Measurements from ENCODE around the gene AOAH. TPM values are rescaled to one million over a fixed set of nuclear protein-coding genes. Genes with fewer than 3 reads are reported as not detected.

Gene AOAH
- total and polyA plus RNA-seq, 2 of the 13 experiments (the other 11 are each of a cell fraction or from before 2014, with no cell fraction given) = not detected

- H3K4me2 ChIP-seq (ENCODE audit: low read depth, low read length) = no peak overlapping the region
- no peak overlapping the region for H3K27ac ChIP-seq (ENCODE audit: extremely low read length, insufficient read depth, low read length)
- in situ Hi-C loops (cut with HindIII; ENCODE audit: extremely low pct_ligation_motif_present, low pct_unique_long_range_greater_than_20kb) (no loop called here), intact Hi-C loops (cut with micrococcal nuclease; ENCODE audit: unreplicated experiment) (no loop called here)
- ChIA-PET POLR2A (no interaction called here), CTCF (ENCODE audit: low intra/inter-chr PET ratio, low total read pairs) (no interaction called here)
- H2AFZ ChIP-seq (ENCODE audit: low read length) = no peak overlapping the region
- ATAC-seq (no peak), DNase-seq (ENCODE audit: low spot score) (no peak), FAIRE-seq (no peak)
- no peaks in the 10 kb centered on the region for H4K20me1 ChIP-seq (ENCODE audit: insufficient read depth, low read length)
- no peak overlapping the region for H3K4me3 ChIP-seq (replicated peaks in 1 of 3; ENCODE audit: insufficient read depth in 1 of 3, low read depth in 2 of 3, low read length in 3 of 3)
- H3K9me3 ChIP-seq (ENCODE audit: low read length) = no peaks in the 10 kb centered on the region
- H3K79me2 ChIP-seq (ENCODE audit: insufficient read depth, low read length) = no peaks in the 10 kb centered on the region
- BruUV-seq (replicated peaks) = no TSS peak
- H3K27me3 ChIP-seq (ENCODE audit: control insufficient read depth in 1 of 2, insufficient read depth in 2 of 2, low read length in 2 of 2) = peaks cover 0 to 6% of the 10 kb centered on the region in 2 experiments; a peak in 1 of 5 replicates
- WGBS (ENCODE audit: low lambda C conversion rate) = 41% methylated on average over 9 of the region's 10 CpGs
- H3K9ac ChIP-seq (ENCODE audit: insufficient read depth, low read depth, low read length) = no peak overlapping the region
- H3K4me1 ChIP-seq (ENCODE audit: insufficient read depth, low read length) = no peaks in the 10 kb centered on the region
- no peaks in the 10 kb centered on the region for H3K36me3 ChIP-seq (replicated peaks in 1 of 2; ENCODE audit: control insufficient read depth in 1 of 2, insufficient read depth in 2 of 2, low read length in 2 of 2)
- TF ChIP-seq ZNF317 (CRISPR knock-in tag; IDR thresholded peaks at IDR 0.05) (no peak), FOXP1 (IDR thresholded peaks at IDR 0.05) (no peak), FOXP1 (CRISPR knock-in tag; IDR thresholded peaks at IDR 0.05) (no peak), HNRNPLL (IDR thresholded peaks at IDR 0.05; ENCODE audit: low read depth, low read length, poor library complexity, severe bottlenecking) (no peak), ZNF503 (CRISPR knock-in tag; IDR thresholded peaks at IDR 0.05) (no peak), SNRNP70 (IDR thresholded peaks at IDR 0.05; ENCODE audit: low read depth, low read length) (no peak), ZNF343 (CRISPR knock-in tag; IDR thresholded peaks at IDR 0.05) (no peak), HOXA3 (CRISPR knock-in tag; IDR thresholded peaks at IDR 0.05) (no peak), ZBTB4 (CRISPR knock-in tag; IDR thresholded peaks at IDR 0.05; ENCODE audit: borderline replicate concordance) (no peak), ZNF44 (CRISPR knock-in tag; IDR thresholded peaks at IDR 0.05) (no peak), TAF1 (CRISPR knock-in tag; IDR thresholded peaks at IDR 0.05) (no peak)
- TF ChIP-seq, protein P1, sequence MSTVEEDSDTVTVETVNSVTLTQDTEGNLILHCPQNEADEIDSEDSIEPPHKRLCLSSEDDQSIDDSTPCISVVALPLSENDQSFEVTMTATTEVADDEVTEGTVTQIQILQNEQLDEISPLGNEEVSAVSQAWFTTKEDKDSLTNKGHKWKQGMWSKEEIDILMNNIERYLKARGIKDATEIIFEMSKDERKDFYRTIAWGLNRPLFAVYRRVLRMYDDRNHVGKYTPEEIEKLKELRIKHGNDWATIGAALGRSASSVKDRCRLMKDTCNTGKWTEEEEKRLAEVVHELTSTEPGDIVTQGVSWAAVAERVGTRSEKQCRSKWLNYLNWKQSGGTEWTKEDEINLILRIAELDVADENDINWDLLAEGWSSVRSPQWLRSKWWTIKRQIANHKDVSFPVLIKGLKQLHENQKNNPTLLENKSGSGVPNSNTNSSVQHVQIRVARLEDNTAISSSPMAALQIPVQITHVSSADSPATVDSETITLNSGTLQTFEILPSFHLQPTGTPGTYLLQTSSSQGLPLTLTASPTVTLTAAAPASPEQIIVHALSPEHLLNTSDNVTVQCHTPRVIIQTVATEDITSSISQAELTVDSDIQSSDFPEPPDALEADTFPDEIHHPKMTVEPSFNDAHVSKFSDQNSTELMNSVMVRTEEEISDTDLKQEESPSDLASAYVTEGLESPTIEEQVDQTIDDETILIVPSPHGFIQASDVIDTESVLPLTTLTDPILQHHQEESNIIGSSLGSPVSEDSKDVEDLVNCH (CRISPR knock-in tag; IDR thresholded peaks at IDR 0.05) = no peak
- TF ChIP-seq, protein P2, sequence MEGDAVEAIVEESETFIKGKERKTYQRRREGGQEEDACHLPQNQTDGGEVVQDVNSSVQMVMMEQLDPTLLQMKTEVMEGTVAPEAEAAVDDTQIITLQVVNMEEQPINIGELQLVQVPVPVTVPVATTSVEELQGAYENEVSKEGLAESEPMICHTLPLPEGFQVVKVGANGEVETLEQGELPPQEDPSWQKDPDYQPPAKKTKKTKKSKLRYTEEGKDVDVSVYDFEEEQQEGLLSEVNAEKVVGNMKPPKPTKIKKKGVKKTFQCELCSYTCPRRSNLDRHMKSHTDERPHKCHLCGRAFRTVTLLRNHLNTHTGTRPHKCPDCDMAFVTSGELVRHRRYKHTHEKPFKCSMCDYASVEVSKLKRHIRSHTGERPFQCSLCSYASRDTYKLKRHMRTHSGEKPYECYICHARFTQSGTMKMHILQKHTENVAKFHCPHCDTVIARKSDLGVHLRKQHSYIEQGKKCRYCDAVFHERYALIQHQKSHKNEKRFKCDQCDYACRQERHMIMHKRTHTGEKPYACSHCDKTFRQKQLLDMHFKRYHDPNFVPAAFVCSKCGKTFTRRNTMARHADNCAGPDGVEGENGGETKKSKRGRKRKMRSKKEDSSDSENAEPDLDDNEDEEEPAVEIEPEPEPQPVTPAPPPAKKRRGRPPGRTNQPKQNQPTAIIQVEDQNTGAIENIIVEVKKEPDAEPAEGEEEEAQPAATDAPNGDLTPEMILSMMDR (CRISPR knock-in tag; IDR thresholded peaks at IDR 0.05) = no peak
Observed at GRCh38 chr7:36522453-36523007, 201.8 kb downstream of the AOAH start.

Measured in HepG2 (cell line).